ENCODE measurements around the gene TBXA2R. TPM values are rescaled to one million over a fixed set of nuclear protein-coding genes. Genes with fewer than 3 reads are reported as not detected.

The TBXA2R gene
- total and polyA plus RNA-seq, 2 of the 4 experiments (the other 2 are of a cell fraction), result 0.36 to 2.3 TPM

DNA sequence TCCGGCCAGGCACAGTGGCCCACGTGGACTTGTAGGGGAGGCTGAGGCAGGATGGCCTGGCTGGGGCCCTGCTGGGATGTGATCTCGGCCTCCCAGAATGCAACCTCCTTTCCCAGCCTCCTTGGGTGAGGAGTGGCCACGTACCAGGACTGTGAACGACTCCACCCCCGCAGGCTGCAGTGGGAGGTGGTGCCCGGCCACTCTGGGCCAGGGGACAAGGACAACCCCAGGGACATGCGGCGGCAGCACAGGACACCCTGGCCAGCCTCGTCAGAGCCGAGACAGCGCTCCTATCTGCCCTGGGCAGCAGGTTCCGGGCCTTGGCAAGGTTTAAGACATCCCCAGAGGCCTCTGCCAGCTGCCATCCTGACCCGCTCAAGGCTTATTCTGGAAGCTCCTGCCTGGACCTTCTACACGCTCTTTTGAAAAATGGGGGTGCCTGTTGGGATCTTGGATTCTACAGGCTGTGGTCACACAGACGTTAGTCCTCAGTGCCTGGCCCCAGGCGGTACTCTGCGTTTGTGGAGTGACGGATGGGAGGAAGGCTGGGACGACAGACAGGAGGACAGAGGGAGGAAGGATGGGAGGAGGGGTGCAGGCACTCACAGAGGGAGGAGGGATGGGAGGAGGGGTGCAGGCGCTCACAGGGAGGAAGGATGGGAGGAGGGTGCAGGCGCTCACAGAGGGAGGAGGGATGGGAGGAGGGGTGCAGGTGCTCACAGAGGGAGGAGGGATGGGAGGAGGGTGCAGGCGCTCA, 39.8 kb upstream of the TBXA2R start:
- Histone ChIP-seq H2AK9ac (replicated peaks; ENCODE audit: low read depth, low read length, poor library complexity) (no peak overlapping the region), H3K23ac (ENCODE audit: low read depth, low read length) (no peak overlapping the region), H3K18ac (ENCODE audit: low read depth, low read length) (no peak overlapping the region), H2BK5ac (ENCODE audit: low read depth, low read length, poor library complexity, severe bottlenecking) (no peak overlapping the region), H3K4me2 (ENCODE audit: low read depth, low read length) (no peak overlapping the region), H4K20me1 (ENCODE audit: insufficient read depth, low read length) (0 out of 2 replicates have a peak, but pooled peaks cover 6% of the 10 kb centered on the region), H3K9me3 (ENCODE audit: control insufficient read depth, insufficient read depth, low read length) (no peaks in the 10 kb centered on the region), H3K9me1 (ENCODE audit: insufficient read depth, low read length) (no peaks in the 10 kb centered on the region), H2BK120ac (ENCODE audit: low read depth, low read length) (no peak overlapping the region), H4K5ac (ENCODE audit: low read depth, low read length) (no peak overlapping the region), H2BK15ac (ENCODE audit: low read depth, low read length) (no peak overlapping the region), H3K14ac (replicated peaks; ENCODE audit: low read depth, low read length) (no peak overlapping the region), H3K79me1 (ENCODE audit: low read depth in 1 of 2, low read length in 2 of 2) (no peaks in the 10 kb centered on the region; a peak in 1 of 4 replicates), H4K8ac (ENCODE audit: low read depth in 2 of 2, low read length in 2 of 2) (no peak overlapping the region), H3K4me3 (ENCODE audit: insufficient read depth, low read depth, low read length) (no peak overlapping the region), H3K4ac (ENCODE audit: low read depth, low read length) (no peak overlapping the region), H3K27me3 (ENCODE audit: control insufficient read depth, insufficient read depth, low read length) (no peaks in the 10 kb centered on the region), H2AK5ac (ENCODE audit: low read depth, low read length) (no peak overlapping the region), H3K9ac (ENCODE audit: low read depth, low read length) (no peak overlapping the region), H2BK20ac (ENCODE audit: low read depth, low read length) (no peak overlapping the region), H3K56ac (ENCODE audit: extremely low read depth, insufficient read depth, low read length) (no peak overlapping the region), H4K91ac (ENCODE audit: insufficient read depth, low read depth, low read length) (no peak overlapping the region), H3K36me3 (ENCODE audit: control insufficient read depth, insufficient read depth, low read length) (peaks cover 47% of the 10 kb centered on the region), H3K27ac (ENCODE audit: insufficient read depth, low read length) (no peak overlapping the region), H3K4me1 (ENCODE audit: control insufficient read depth, insufficient read depth, low read length) (no peaks in the 10 kb centered on the region), H2AFZ (replicated peaks; ENCODE audit: low read length, poor library complexity) (peak overlapping the region; percentile 6)
- 90% methylated on average over 18 of the region's 23 CpGs; no CpG with 5 or more reads in 1 of the 2 experiments for WGBS, 2 experiments (ENCODE audit: extremely low coverage in 2 of 2, insufficient read length in 1 of 2)
- intact Hi-C loops (cut with micrococcal nuclease) (no loop called here), in situ Hi-C loops (cut with MboI; ENCODE audit: low sequenced_read_pairs) (no loop called here), dilution Hi-C loops (cut with HindIII; ENCODE audit: low sequenced_read_pairs, unreplicated experiment) (no loop called here)
- TF ChIP-seq RAD21 (IDR thresholded peaks at IDR 0.05; ENCODE audit: low read length), result no peak
- TF ChIP-seq CHD1 (IDR thresholded peaks at IDR 0.05; ENCODE audit: low read depth, low read length), result no peak
- TF ChIP-seq NFE2L2 (IDR thresholded peaks at IDR 0.05; ENCODE audit: low read depth, low read length), result no peak
- no peak for TF ChIP-seq BHLHE40 (IDR thresholded peaks at IDR 0.05; ENCODE audit: low read depth, low read length)
- no peak for TF ChIP-seq MXI1 (IDR thresholded peaks at IDR 0.05; ENCODE audit: borderline replicate concordance, low read depth, low read length)
- no peak for TF ChIP-seq MAZ (IDR thresholded peaks at IDR 0.05; ENCODE audit: borderline replicate concordance, low read depth, low read length)
- TF ChIP-seq, protein P1, sequence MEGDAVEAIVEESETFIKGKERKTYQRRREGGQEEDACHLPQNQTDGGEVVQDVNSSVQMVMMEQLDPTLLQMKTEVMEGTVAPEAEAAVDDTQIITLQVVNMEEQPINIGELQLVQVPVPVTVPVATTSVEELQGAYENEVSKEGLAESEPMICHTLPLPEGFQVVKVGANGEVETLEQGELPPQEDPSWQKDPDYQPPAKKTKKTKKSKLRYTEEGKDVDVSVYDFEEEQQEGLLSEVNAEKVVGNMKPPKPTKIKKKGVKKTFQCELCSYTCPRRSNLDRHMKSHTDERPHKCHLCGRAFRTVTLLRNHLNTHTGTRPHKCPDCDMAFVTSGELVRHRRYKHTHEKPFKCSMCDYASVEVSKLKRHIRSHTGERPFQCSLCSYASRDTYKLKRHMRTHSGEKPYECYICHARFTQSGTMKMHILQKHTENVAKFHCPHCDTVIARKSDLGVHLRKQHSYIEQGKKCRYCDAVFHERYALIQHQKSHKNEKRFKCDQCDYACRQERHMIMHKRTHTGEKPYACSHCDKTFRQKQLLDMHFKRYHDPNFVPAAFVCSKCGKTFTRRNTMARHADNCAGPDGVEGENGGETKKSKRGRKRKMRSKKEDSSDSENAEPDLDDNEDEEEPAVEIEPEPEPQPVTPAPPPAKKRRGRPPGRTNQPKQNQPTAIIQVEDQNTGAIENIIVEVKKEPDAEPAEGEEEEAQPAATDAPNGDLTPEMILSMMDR (conservative IDR thresholded peaks at IDR 0.05; ENCODE audit: low read depth, low read length), result no peak
- no peak for TF ChIP-seq SMC3 (IDR thresholded peaks at IDR 0.05; ENCODE audit: low read depth, low read length)
- TF ChIP-seq POLR2A (IDR thresholded peaks at IDR 0.05; ENCODE audit: low read depth, low read length), result no peak
- TF ChIP-seq RCOR1 (IDR thresholded peaks at IDR 0.05; ENCODE audit: insufficient replicate concordance, low read length), result no peak
- TF ChIP-seq RFX5 (IDR thresholded peaks at IDR 0.05; ENCODE audit: low read depth, low read length), result no peak
- TF ChIP-seq CEBPB (IDR thresholded peaks at IDR 0.05; ENCODE audit: low read depth, low read length), result no peak
- no peak for TF ChIP-seq FOS (IDR thresholded peaks at IDR 0.05; ENCODE audit: low read depth, low read length)
- TF ChIP-seq, protein P2, sequence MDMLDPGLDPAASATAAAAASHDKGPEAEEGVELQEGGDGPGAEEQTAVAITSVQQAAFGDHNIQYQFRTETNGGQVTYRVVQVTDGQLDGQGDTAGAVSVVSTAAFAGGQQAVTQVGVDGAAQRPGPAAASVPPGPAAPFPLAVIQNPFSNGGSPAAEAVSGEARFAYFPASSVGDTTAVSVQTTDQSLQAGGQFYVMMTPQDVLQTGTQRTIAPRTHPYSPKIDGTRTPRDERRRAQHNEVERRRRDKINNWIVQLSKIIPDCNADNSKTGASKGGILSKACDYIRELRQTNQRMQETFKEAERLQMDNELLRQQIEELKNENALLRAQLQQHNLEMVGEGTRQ (IDR thresholded peaks at IDR 0.05; ENCODE audit: low read depth, low read length), result no peak
- TF ChIP-seq, protein P3, sequence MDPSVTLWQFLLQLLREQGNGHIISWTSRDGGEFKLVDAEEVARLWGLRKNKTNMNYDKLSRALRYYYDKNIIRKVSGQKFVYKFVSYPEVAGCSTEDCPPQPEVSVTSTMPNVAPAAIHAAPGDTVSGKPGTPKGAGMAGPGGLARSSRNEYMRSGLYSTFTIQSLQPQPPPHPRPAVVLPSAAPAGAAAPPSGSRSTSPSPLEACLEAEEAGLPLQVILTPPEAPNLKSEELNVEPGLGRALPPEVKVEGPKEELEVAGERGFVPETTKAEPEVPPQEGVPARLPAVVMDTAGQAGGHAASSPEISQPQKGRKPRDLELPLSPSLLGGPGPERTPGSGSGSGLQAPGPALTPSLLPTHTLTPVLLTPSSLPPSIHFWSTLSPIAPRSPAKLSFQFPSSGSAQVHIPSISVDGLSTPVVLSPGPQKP (IDR thresholded peaks at IDR 0.05; ENCODE audit: borderline replicate concordance, low read depth, low read length), result no peak
- no peak for TF ChIP-seq MAFK (IDR thresholded peaks at IDR 0.05; ENCODE audit: low read depth, low read length)
- DNase-seq (no peak), ATAC-seq (ENCODE audit: low read depth) (no peak)
- ChIA-PET CTCF (no interaction called here), POLR2A (ENCODE audit: unreplicated experiment) (no interaction called here)
- BruUV-seq (replicated peaks), result no TSS peak
